ENCODE results near the gene CACNA1C.

DNA sequence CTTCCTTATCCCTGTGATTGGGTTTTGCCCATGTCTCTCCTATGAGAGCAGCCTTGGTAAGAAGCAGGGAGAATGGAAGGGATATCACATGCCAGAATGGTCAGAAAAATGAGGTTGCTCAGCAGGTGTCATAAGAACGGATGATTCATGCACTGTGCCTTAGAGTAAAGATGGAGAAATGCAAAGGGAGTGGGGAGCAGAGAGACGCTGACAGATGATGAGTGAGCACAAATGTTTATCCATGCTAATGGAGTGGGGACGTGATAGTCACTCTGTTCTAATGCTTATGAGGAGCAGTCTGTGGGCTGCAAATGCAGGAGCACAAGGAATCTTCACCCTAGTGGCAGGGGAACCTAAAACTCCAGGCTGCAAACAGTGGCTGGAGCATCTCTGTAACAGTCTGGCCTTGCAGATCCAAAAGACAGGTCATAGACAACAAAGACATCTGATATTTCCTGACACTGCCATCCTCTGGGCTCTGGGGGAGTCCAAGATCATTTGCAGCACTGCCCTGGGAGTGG lies 243.2 kb downstream of the CACNA1C start:
- TF ChIP-seq, protein P1, sequence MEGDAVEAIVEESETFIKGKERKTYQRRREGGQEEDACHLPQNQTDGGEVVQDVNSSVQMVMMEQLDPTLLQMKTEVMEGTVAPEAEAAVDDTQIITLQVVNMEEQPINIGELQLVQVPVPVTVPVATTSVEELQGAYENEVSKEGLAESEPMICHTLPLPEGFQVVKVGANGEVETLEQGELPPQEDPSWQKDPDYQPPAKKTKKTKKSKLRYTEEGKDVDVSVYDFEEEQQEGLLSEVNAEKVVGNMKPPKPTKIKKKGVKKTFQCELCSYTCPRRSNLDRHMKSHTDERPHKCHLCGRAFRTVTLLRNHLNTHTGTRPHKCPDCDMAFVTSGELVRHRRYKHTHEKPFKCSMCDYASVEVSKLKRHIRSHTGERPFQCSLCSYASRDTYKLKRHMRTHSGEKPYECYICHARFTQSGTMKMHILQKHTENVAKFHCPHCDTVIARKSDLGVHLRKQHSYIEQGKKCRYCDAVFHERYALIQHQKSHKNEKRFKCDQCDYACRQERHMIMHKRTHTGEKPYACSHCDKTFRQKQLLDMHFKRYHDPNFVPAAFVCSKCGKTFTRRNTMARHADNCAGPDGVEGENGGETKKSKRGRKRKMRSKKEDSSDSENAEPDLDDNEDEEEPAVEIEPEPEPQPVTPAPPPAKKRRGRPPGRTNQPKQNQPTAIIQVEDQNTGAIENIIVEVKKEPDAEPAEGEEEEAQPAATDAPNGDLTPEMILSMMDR (IDR thresholded peaks at IDR 0.05) = no peak
- no peak for TF ChIP-seq POLR2A (IDR thresholded peaks at IDR 0.05)
